GM20431 (cell line): ENCODE measurements around the gene ZNF394.

Experiments
- in situ Hi-C: fragments of 300-500 bp; cut with MseI, MboI; formaldehyde crosslinking; loops from one replicate; pipeline ENCODE4 v1.15.0; 2020; ENCODE audit warnings: low sequenced_read_pairs; ENCODE audit not compliant: unreplicated experiment

Gene ZNF394

GRCh38 chr7:99497766-99498545 is 2.1 kb downstream of the ZNF394 start:
- in situ Hi-C loops, result no loop called here

DNA sequence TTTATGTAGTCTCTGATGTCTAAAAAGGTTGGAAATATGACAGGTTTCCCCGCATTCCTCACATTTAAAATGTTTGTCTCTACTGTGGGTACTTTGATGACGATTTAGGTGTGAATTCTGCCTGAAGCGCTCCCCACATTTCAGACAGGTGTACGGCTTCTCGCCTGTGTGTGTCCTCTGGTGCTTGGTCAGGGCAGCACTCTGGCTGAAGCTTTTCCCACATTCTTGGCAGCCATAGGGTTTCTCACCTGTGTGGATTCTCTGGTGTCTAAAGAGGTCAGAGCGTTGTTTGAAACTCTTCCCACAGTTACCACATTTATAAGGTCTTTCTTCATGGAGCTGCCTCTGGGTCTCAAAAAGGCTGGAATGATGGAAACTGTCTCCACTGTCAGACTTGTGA is 6.3 kb downstream of the ZNF394 start:
- in situ Hi-C loops, result no loop called here

- in situ Hi-C loops, result no loop called here
Measured at GRCh38 chr7:99490878-99491277, 9.2 kb downstream of the ZNF394 start.

- in situ Hi-C loops, result no loop called here
Measured at GRCh38 chr7:99489235-99489634, 10.8 kb downstream of the ZNF394 start.

DNA sequence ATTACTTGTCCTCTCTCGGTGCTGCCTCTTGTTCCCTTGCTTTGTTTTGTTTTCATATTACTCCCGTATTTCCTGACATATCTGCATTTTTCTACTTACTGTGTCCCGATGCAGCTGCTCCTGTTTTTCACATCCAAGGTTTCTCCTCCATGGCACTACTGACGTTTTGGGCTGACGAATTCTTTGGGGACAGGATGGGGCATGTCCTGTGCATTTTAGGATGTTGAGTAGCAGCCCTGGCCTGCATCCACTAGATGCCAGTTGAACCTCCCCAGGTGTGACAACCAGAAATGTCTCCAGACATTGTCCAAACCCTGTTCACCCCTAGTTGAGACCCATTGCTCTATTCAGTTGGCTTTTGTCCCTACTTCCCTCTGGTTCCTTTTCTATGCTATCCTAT is 15.0 kb downstream of the ZNF394 start:
- in situ Hi-C loops, result no loop called here

DNA sequence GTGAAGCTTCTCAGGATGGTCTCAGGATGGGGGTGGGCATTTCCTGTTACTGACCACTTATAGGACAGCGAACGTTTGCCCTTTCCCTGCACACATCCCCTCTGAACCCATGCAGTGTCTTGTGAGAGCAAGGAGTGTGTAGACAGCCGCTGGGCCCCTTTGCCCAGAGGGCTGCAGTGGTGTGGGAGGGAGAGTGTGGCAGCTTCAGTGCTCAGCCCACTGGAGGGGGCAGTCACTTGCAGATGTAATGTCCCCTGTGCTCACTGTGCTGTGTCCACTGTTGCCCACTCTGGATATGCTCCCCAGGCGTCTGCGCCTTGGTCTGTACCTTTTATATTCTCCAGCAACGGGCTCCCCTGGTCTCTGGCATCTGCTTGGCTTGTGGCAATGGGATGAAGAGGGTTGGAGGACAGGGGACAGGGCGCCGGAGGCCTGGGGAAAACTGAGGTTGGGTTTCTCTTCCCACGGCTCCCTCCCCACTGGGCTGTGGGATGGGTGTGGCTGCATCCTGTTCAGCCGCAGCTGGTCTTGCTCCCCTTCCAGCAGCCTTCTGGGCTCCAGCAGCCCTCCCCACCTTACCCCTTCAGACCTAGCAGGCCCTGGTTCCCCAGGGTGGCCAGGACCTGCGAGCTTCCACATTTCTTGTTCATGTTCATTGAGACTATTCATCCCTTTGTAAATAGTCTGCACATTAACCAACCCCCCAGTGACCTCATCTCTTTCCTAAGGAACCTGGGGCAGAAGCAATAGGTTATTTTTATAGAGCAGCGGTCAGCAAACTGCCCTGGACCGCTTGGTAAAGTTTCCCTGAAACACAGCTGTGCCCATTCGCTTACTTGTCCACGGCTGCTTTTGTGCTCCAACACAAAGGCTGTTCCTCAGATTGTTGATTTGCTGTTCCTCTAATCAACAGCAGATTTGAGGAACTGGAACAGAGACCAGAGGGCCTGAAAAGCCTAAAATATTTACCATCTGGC is 21.3 kb downstream of the ZNF394 start:
- in situ Hi-C loops, result no loop called here

DNA sequence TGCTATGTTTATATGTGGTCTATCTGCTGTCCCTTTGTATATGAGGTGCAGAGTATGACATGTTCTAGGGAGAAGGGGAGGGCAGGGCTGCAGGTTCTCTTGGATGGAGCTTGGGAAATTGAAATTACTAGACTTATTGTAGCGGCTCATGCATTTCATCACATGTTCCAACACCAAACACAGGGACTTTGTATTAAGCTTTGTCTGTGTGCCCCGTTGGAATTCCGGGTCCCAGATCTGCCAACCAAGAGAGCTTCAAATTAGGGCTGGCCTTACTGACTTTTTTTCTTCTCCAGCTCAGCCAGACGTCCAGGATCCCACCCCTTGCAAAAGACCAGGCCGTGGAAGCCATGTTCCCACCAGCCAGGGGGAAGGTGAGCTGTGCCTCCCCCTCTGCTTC is 24.0 kb downstream of the ZNF394 start:
- in situ Hi-C loops, result no loop called here

DNA sequence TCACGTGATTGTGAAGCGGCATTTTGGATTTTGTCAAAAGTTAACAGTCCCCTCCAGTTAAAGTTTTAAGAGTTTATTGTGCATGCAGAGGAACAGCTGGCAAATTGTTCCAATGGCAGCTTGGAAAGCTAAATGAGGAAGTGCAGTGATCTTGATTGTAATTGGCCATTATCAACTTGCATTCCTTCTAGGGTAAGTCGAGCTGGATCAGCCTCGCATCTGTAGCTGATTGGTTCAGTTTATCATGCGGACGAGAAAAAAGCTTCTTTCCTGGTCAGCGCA is 26.8 kb downstream of the ZNF394 start:
- in situ Hi-C loops, result no loop called here

- in situ Hi-C loops, result no loop called here
Measured at GRCh38 chr7:99472561-99473314, 27.3 kb downstream of the ZNF394 start, which contains the start of gene ZNF789. ZNF789 (plus strand) TSS chr7:99472890; CDS start chr7:99476457, 3,567 bp downstream.

DNA sequence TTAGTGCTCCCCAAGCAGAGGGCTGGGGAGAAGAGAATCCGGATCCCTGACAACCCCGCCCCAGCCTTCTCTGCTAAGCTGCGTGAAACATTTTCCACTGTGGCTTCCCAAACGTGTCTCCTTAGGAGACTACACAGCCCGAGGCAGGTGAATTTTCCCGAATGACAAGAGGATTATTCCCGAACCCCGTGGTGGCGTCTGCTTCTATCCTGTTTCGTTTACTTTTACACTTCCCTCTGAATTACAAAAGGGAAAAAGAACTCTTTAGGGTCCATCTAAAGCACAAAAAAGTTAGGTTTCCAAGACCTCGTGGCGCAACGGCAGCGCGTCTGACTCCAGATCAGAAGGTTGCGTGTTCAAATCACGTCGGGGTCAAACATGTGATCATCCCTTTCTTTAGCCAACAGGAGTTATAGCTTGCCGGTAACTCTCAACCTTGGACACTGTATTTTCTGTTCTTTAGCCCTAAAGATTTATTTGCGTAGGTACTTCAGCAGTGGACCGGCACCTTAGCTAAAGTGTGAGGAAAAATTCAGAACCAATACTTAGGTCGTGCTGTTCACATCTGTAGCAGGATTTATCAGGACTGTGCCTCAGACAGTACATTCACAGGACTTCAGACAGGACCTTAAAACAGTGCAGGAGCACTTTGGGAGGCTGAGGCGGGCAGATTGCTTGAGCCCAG is 30.6 kb downstream of the ZNF394 start:
- in situ Hi-C loops, result no loop called here

DNA sequence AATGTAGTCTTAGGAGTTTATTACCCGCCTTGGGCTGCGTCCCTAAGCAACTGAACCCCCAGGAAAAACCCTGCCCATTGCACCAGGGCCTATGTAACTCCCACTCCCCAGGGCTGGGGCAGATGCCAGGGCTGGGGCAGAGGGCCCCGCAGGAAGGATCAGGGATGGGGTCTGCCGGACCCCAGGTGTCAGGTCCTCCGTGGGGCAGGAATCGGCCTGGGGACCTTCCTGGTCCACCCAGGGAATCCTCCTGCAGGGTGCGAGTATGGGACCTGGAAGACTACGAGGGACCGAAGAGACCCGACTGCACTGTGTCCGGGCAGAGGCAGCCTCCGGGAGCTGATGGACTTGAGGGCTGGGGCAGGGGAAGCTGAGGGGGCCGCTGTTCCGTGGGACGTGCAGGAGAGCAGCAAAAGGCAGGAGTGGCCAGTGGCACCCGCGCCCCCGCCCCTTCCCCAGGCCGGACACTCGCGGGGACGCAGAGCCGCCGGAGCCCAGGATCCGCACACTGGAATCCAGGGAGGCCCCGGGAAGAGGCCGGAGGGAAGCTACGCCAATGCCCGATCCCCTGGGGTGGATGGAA is 31.7 kb downstream of the ZNF394 start:
- in situ Hi-C loops, result no loop called here

DNA sequence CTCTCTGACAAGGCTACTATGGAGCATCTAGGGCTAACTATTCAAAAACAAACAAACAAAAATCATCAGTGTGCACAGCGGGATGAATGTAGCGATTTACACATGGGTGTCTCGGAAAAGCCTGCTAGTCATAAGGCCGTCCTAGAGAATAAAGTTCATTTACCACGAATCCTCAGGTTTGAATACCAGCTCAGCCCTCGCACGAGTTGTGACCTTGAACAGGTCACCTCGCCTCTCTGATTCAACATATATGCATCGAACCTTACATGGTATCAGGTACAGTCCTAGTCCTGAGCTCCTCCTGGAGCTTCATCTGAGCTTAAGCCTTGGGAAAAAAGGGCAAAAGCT is 34.7 kb downstream of the ZNF394 start:
- in situ Hi-C loops, result no loop called here

DNA sequence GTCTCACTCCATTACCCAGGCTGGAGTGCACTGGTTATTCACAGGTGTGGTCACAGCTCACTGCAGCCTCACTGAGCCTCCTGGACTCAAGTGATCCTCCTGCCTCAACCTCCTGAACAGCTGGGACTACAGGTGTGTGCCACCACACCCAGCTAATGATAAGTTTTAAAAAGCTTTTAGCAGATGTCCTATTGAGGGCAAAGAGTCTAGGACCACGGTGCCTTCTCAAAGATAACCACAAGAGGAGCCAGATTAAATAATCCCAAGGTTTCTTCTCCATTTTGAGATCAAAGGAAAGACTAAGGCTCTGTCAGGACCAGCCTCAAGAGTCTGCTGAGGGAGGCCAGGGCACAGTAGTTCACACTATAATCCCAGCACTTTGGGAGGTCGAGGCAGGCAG is 38.9 kb downstream of the ZNF394 start:
- in situ Hi-C loops, result no loop called here

DNA sequence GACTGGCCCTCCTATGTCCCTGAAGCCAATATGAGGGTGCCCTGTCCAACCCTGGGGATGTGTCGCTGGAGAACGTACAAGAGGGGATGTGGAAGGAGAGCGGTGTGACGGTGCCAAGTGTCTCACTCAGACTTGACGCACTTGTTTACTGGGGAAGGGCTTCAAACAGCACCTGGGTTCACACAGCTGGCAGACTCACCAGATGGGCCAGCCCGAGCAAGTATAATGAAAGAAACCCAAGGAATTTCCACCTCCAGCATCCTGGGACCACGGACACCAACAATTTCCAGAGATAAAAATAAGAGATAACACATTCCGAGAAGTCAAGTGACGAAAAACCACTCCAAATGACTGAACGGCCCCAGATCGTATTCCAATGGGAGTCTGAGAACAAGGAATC is 39.4 kb downstream of the ZNF394 start:
- in situ Hi-C loops, result no loop called here

- in situ Hi-C loops, result no loop called here
Measured at GRCh38 chr7:99459087-99459486, 41.0 kb downstream of the ZNF394 start.

- in situ Hi-C loops, result no loop called here
Measured at GRCh38 chr7:99457650-99458493, 42.2 kb downstream of the ZNF394 start.

DNA sequence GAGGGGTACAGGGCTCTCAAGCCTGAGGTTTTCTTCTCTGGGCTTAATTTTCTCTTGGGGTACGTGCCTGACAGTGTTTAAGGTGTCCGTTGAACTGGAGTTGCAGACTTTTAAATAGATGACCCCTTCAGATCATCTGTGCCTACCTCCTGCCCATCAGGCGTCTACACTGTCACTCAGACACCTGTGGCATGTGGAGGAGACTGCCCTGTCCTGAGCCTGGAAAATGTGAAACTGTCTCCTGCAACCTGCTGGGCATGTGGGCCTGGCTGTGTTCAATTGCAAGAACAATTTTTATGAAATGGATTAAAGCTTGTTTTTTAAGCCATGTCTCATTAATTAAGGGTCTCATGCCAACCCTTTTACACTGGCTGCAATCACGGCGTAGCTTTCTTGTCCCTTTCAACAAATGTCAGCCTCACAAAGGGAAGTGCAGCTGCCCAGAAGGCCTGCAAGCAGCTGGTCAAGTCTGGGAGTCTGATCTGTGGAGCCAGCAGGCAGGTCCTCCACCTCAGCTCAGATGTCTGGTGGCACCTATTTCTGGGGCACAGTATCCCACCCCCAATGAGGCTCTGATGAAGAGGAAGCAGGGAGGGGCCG is 42.9 kb downstream of the ZNF394 start:
- in situ Hi-C loops, result no loop called here

DNA sequence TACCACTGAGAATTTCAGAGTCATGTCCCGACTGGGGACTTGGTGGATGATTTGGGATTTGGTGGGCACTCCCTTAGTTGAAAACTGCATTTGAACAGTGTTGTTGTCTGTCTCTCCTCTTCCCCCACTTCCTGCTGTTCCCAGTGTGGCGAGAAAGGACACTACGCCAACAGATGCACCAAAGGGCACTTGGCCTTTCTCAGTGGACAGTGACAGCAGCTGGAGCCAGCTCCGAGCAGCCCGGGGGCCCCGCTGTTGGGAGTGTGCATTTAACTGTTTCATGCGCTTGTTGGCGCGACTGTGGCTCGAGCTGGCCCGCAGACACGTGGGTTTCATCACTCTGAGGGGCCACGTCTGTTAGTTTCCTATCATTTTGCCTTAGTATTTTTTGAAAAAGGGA is 43.8 kb downstream of the ZNF394 start:
- in situ Hi-C loops, result no loop called here

- in situ Hi-C loops, result no loop called here
Measured at GRCh38 chr7:99455874-99456273, 44.2 kb downstream of the ZNF394 start.
